ENCODE data around the gene ARHGAP42. TPM values are rescaled to one million over a fixed set of nuclear protein-coding genes. Genes with fewer than 3 reads are reported as not detected.

The ARHGAP42 gene
- total RNA-seq, 1 donor from 2014 or later, result 16.3 TPM

DNA sequence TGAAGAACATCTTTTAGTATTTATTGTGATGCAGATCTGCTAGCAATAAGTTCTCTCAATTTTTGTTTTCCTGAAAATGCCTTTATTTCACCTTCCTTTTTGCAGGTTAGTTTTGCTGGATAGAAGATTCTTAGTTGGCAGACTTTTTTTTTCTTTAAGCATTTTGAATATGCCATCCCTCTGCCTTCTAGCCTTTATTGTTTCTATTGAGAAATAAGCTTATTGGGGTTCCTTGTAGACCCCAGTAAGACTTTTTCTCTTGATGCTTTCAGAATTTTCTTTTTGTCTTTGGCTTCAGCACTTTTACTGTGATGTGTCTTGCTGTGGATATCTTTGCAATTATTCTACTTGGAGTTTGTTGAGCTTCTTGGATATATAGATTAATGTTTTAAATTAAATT, 281.9 kb downstream of the ARHGAP42 start:
- intact Hi-C loops (cut with DNase I), result no loop called here
- H3K9me3 ChIP-seq, result peaks cover 9% of the 10 kb centered on the region
- H3K27me3 ChIP-seq (ENCODE audit: low read depth), result no peaks in the 10 kb centered on the region
- TF ChIP-seq, protein P1, sequence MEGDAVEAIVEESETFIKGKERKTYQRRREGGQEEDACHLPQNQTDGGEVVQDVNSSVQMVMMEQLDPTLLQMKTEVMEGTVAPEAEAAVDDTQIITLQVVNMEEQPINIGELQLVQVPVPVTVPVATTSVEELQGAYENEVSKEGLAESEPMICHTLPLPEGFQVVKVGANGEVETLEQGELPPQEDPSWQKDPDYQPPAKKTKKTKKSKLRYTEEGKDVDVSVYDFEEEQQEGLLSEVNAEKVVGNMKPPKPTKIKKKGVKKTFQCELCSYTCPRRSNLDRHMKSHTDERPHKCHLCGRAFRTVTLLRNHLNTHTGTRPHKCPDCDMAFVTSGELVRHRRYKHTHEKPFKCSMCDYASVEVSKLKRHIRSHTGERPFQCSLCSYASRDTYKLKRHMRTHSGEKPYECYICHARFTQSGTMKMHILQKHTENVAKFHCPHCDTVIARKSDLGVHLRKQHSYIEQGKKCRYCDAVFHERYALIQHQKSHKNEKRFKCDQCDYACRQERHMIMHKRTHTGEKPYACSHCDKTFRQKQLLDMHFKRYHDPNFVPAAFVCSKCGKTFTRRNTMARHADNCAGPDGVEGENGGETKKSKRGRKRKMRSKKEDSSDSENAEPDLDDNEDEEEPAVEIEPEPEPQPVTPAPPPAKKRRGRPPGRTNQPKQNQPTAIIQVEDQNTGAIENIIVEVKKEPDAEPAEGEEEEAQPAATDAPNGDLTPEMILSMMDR (IDR thresholded peaks at IDR 0.05), result no peak
- no peaks in the 10 kb centered on the region for H3K4me1 ChIP-seq
- H3K4me3 ChIP-seq, result no peak overlapping the region
- no peak for ATAC-seq
- H3K36me3 ChIP-seq, result no peaks in the 10 kb centered on the region
- no peak for DNase-seq
- no peak overlapping the region for H3K27ac ChIP-seq

- no peak for ATAC-seq
- Histone ChIP-seq H3K36me3 (no peaks in the 10 kb centered on the region), H3K27me3 (ENCODE audit: low read depth) (no peaks in the 10 kb centered on the region), H3K9me3 (peaks cover 9% of the 10 kb centered on the region), H3K4me3 (no peak overlapping the region), H3K27ac (no peak overlapping the region), H3K4me1 (no peaks in the 10 kb centered on the region)
- TF ChIP-seq, protein P1 (IDR thresholded peaks at IDR 0.05), result no peak
- intact Hi-C loops (cut with DNase I), result no loop called here
- no peak for DNase-seq
Observed at GRCh38 chr11:100970283-100971164, 283.4 kb downstream of the ARHGAP42 start.

GRCh38 chr11:100972046-100972445, 285.0 kb downstream of the ARHGAP42 start:
- ATAC-seq (no peak), DNase-seq (no peak)
- peaks cover 9% of the 10 kb centered on the region for H3K9me3 ChIP-seq
- TF ChIP-seq, protein P1 (IDR thresholded peaks at IDR 0.05), result no peak
- H3K27me3 ChIP-seq (ENCODE audit: low read depth), result no peaks in the 10 kb centered on the region
- intact Hi-C loops (cut with DNase I), result no loop called here
- H3K36me3 ChIP-seq, result peaks cover 9% of the 10 kb centered on the region
- no peak overlapping the region for H3K4me3 ChIP-seq
- no peaks in the 10 kb centered on the region for H3K4me1 ChIP-seq
- H3K27ac ChIP-seq, result no peak overlapping the region

GRCh38 chr11:100978442-100978841, 291.4 kb downstream of the ARHGAP42 start:
- Histone ChIP-seq H3K27ac (no peak overlapping the region), H3K36me3 (peaks cover 13% of the 10 kb centered on the region), H3K27me3 (ENCODE audit: low read depth) (no peaks in the 10 kb centered on the region), H3K9me3 (no peaks in the 10 kb centered on the region), H3K4me3 (no peak overlapping the region), H3K4me1 (no peaks in the 10 kb centered on the region)
- no peak for DNase-seq
- TF ChIP-seq, protein P1 (IDR thresholded peaks at IDR 0.05), result no peak
- no peak for ATAC-seq
- intact Hi-C loops (cut with DNase I), result no loop called here

- peaks cover 13% of the 10 kb centered on the region for H3K36me3 ChIP-seq
- ATAC-seq, result no peak
- no peaks in the 10 kb centered on the region for H3K4me1 ChIP-seq
- H3K9me3 ChIP-seq, result no peaks in the 10 kb centered on the region
- TF ChIP-seq, protein P1 (IDR thresholded peaks at IDR 0.05), result no peak
- H3K27me3 ChIP-seq (ENCODE audit: low read depth), result no peaks in the 10 kb centered on the region
- H3K27ac ChIP-seq, result no peak overlapping the region
- intact Hi-C loops (cut with DNase I), result no loop called here
- DNase-seq, result no peak
- H3K4me3 ChIP-seq, result no peak overlapping the region
Observed at GRCh38 chr11:100978939-100979338, 291.9 kb downstream of the ARHGAP42 start.
